Progenitor cell of endocrine pancreas (in vitro differentiated cells): ENCODE results near the gene AWAT2. TPM values are rescaled to one million over a fixed set of nuclear protein-coding genes. Genes with fewer than 3 reads are reported as not detected.

Source experiments
- DNase-seq: peaks from one replicate; pipeline ENCODE4 v3.0.0; 2021; ENCODE audit warnings: low spot score; ENCODE audit not compliant: unreplicated experiment
- H3K27ac Mint-ChIP-seq: 2 replicates; pipeline ENCODE4 v1.8.0; 2021; ENCODE audit warnings: mild to moderate bottlenecking, moderate library complexity, mixed read lengths
- H3K27me3 Mint-ChIP-seq: 2 replicates; pipeline ENCODE4 v1.8.0; 2021; ENCODE audit warnings: mixed read lengths
- H3K36me3 Mint-ChIP-seq: 2 replicates; pipeline ENCODE4 v1.8.0; 2022; ENCODE audit warnings: mixed read lengths; ENCODE audit not compliant: insufficient read depth
- H3K4me1 Mint-ChIP-seq: 2 replicates; pipeline ENCODE4 v1.8.0; 2021; ENCODE audit warnings: low read depth, mixed read lengths
- H3K4me3 Mint-ChIP-seq: 2 replicates; pipeline ENCODE4 v1.8.0; 2021; ENCODE audit warnings: low read depth, mild to moderate bottlenecking, moderate library complexity, mixed read lengths
- H3K9me3 Mint-ChIP-seq: 2 replicates; pipeline ENCODE4 v1.8.0; 2021; ENCODE audit warnings: low read depth, mixed read lengths
- total RNA-seq: library from RNA; stranded (reverse); gene quantifications from 2 replicates; pipeline ENCODE4 v1.2.1, GENCODE V29; 2021
- TF ChIP-seq, protein P1 (sequence below): fragments of 200-600 bp; sonication (generic); IDR thresholded peaks from one replicate; pipeline ENCODE4 v1.5.0; 2021; ENCODE audit warnings: antibody characterized with exemption, mild to moderate bottlenecking; ENCODE audit not compliant: unreplicated experiment

The AWAT2 gene
- total RNA-seq, 1 donor from 2014 or later: not detected

DNA sequence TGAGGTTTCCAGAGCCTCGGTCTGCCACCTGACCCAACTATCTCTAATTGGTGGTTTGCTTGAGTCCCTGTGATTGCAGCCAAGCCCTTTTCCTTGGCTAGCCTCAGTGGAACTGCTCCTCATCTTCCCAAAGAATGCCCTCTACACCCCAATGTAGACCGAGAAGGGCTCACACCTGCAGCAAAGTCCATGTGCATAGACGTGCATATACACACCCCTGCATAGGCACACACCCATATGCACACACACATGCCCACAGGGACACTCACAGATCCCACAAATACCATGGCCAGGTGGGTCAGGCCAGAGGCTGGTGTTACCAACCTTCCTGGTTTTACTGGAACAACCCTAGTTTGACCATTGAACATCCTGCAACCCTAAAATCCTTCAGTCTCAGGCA is 332 bp downstream of the AWAT2 start:
- H3K9me3 Mint-ChIP-seq: peaks cover 29% of the 10 kb centered on the region
- TF ChIP-seq, protein P1, sequence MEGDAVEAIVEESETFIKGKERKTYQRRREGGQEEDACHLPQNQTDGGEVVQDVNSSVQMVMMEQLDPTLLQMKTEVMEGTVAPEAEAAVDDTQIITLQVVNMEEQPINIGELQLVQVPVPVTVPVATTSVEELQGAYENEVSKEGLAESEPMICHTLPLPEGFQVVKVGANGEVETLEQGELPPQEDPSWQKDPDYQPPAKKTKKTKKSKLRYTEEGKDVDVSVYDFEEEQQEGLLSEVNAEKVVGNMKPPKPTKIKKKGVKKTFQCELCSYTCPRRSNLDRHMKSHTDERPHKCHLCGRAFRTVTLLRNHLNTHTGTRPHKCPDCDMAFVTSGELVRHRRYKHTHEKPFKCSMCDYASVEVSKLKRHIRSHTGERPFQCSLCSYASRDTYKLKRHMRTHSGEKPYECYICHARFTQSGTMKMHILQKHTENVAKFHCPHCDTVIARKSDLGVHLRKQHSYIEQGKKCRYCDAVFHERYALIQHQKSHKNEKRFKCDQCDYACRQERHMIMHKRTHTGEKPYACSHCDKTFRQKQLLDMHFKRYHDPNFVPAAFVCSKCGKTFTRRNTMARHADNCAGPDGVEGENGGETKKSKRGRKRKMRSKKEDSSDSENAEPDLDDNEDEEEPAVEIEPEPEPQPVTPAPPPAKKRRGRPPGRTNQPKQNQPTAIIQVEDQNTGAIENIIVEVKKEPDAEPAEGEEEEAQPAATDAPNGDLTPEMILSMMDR: no peak
- H3K4me3 Mint-ChIP-seq: no peak overlapping the region
- no peaks in the 10 kb centered on the region for H3K36me3 Mint-ChIP-seq
- no peaks in the 10 kb centered on the region for H3K4me1 Mint-ChIP-seq
- no peak overlapping the region for H3K27ac Mint-ChIP-seq
- H3K27me3 Mint-ChIP-seq: no peaks in the 10 kb centered on the region
- DNase-seq: no peak

DNA sequence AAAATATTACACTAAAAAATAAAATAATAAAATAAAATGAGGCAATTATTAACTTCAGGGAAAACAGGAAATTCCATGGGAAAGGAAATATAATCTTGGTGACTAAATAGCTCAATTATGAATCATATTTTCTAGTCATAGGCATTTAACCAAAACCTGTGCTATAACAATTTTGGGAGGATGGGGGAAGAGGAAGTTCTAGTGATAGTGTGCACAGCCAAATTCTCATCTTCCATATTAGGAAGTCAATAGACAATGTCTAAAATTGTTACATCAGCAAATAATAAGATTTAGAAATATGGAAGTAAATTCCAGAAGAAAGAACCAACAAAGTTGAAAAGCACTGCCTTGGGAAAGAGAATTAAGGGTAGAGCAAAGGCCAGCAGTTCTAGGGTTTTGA is 2.8 kb downstream of the AWAT2 start:
- peaks cover 28% of the 10 kb centered on the region for H3K9me3 Mint-ChIP-seq
- no peaks in the 10 kb centered on the region for H3K27me3 Mint-ChIP-seq
- no peak overlapping the region for H3K4me3 Mint-ChIP-seq
- no peaks in the 10 kb centered on the region for H3K36me3 Mint-ChIP-seq
- no peak for DNase-seq
- TF ChIP-seq, protein P1: no peak
- no peak overlapping the region for H3K27ac Mint-ChIP-seq
- no peaks in the 10 kb centered on the region for H3K4me1 Mint-ChIP-seq

DNA sequence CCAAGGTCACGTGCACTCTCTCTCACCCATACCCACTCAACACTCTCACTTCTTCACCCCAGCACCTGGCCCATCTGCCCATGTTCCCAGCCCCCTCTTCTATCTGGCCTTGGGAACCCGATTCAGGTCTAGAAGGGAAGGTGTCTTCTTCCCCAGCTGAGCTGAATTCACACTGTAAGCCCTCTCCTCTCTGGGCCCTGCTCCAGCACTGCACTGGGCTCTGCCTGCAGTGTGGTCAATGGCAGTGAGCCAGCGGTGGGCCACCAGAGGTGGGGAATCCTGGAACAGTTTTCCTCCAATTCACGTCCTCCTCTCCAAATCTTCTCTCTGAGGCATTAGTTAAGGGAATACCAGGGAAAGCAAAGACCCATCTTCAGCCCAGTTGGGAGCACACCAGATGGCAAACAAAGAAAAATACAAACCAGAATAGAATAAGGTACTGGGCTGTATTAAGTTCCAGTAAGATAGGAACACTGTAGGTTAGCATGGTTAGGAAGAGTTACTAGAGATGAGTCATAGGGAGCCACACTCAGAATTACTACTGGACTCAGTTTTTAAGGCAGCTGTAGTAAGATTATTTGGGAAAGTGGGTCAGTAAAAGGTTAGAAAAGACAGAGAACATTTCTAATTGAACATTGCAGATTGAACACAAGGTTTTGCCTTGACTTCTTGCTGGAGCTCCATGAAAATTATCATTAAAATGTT is 5.0 kb downstream of the AWAT2 start:
- Mint-ChIP-seq H3K36me3 (no peaks in the 10 kb centered on the region), H3K4me1 (no peaks in the 10 kb centered on the region), H3K4me3 (no peak overlapping the region), H3K27me3 (no peaks in the 10 kb centered on the region), H3K27ac (no peak overlapping the region), H3K9me3 (peaks cover 15% of the 10 kb centered on the region)
- TF ChIP-seq, protein P1: no peak
- no peak for DNase-seq

DNA sequence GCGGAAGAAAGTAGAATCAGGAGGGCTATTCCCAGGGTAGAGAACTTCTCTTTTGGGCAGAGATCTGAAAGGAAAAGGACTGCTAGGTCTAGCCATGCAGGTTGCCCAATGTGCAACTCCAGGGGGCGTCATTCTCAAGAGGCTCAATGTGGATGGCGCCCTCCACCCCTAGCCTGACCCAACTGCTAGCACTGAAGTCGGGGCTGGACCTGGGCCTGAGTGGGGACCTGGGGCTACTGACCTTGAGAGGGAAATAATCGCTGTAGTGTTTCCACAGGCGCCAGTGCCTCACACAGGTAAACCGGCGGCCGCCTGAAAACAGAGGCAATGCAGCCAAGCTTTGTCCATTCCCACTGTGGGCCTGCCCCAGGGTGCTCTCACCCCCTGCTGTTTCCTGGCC is 6.1 kb downstream of the AWAT2 start:
- TF ChIP-seq, protein P1: no peak
- Mint-ChIP-seq H3K27ac (no peak overlapping the region), H3K27me3 (no peaks in the 10 kb centered on the region), H3K9me3 (peaks cover 15% of the 10 kb centered on the region), H3K4me3 (no peak overlapping the region), H3K4me1 (no peaks in the 10 kb centered on the region), H3K36me3 (no peaks in the 10 kb centered on the region)
- no peak for DNase-seq

DNA sequence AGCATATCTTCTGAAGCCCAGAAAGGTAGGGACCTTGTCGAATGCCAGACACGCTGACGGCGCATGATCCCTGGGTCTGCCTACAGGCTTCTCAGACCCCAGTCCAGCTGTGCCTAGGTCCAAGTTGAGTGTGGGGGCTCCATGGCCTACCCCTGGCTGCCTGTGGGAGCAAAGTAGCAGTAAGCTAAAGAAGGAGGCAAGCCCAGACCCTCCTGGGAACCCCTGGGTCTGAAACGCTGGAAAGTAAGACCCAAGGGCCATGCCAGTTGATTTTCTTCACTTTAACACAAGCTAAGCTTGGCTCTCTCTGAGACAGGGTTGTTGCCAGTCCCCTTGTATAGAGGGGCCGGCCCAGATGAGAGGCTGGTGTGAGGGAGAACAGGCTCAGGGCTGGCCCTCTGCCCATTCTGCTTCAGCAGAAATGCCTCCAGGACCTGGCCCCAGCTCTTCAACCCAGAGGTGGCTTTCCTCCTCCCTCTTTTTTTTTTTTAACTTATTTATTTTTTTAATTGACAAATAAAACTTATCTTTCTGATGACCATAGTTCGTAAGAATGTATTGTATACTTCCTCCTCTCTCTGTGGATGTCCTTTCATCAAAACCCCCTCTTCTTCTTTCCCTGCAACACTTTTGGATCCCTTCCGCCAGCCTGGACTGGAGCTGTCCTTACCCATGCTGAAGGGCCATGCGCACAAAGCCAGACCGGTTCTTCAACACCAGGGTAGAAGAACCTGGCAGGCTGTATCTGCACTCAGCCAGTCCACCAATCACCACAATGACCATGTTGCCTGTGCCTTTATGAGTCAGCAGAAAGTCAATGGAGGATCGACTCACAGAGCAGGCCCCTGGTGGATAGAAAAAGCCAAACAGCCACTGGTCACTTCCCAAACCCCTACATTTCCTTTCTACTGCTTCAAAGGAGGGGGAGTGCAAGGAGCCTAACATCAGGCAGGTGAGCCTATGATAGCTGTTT is 7.1 kb downstream of the AWAT2 start:
- Mint-ChIP-seq H3K36me3 (no peaks in the 10 kb centered on the region), H3K4me1 (no peaks in the 10 kb centered on the region), H3K4me3 (no peak overlapping the region), H3K27me3 (no peaks in the 10 kb centered on the region), H3K27ac (no peak overlapping the region), H3K9me3 (peaks cover 10% of the 10 kb centered on the region)
- no peak for DNase-seq
- TF ChIP-seq, protein P1: no peak
